CD4-positive, alpha-beta memory T cell (primary cell): ENCODE measurements around the gene SGCE. TPM values are rescaled to one million over a fixed set of nuclear protein-coding genes. Genes with fewer than 3 reads are reported as not detected.

Experiments used
- CTCF ChIA-PET: fragments of 350-600 bp; sonication (Branson Sonifier 250); formaldehyde crosslinking; loops from one replicate; lab custom pipeline; 2021; ENCODE audit warnings: inconsistent platforms; ENCODE audit not compliant: partially characterized antibody; lab: Charles Lee
- POLR2A ChIA-PET: fragments of 350-600 bp; sonication (Branson Sonifier 250); formaldehyde crosslinking; loops from one replicate; lab custom pipeline; 2021; ENCODE audit not compliant: partially characterized antibody; lab: Charles Lee
- DNase-seq, 5 donors: peaks; one replicate each; pipeline versions ENCODE4 v3.0.0 to v3.0.0-alpha.2; 2020 to 2022; ENCODE audit warnings: mixed read lengths in 1 of 5
- H3K27ac ChIP-seq: one replicate; pipeline ENCODE4 v1.7.0; 2013; ENCODE audit warnings: low read depth, low read length
- H3K27me3 ChIP-seq: 2 replicates; pipeline ENCODE4 v1.7.0; 2013; ENCODE audit warnings: mild to moderate bottlenecking, low read length, moderate library complexity; ENCODE audit not compliant: insufficient read depth
- H3K36me3 ChIP-seq: 2 replicates; pipeline ENCODE4 v1.7.0; 2013; ENCODE audit warnings: mild to moderate bottlenecking, low read length, moderate library complexity; ENCODE audit not compliant: insufficient read depth
- H3K4me1 ChIP-seq: 2 replicates; pipeline ENCODE4 v1.7.0; 2013; ENCODE audit warnings: mild to moderate bottlenecking, low read length, moderate library complexity; ENCODE audit not compliant: insufficient read depth
- H3K4me3 ChIP-seq, 2 donors: one replicate each; pipeline ENCODE4 v1.7.0; 2013; ENCODE audit warnings: low read length in 2 of 2, mild to moderate bottlenecking in 1 of 2
- H3K9me3 ChIP-seq, 2 donors: one replicate each; pipeline ENCODE4 v1.7.0; 2013; ENCODE audit warnings: low read length in 2 of 2, control low read depth in 1 of 2; ENCODE audit not compliant: control insufficient read depth in 1 of 2
- H3K27ac Mint-ChIP-seq, 7 donors: one replicate each; pipeline ENCODE4 v1.8.0; 2020 to 2021; ENCODE audit warnings: mixed read lengths in 7 of 7, mild to moderate bottlenecking in 6 of 7, inconsistent platforms in 3 of 7, moderate library complexity in 3 of 7
- H3K27me3 Mint-ChIP-seq, 2 donors: one replicate each; pipeline ENCODE4 v1.8.0; 2020 to 2021; ENCODE audit warnings: mixed read lengths in 2 of 2
- H3K36me3 Mint-ChIP-seq, 2 donors: one replicate each; pipeline ENCODE4 v1.8.0; 2020 to 2021; ENCODE audit warnings: mixed read lengths in 2 of 2, inconsistent platforms in 1 of 2, mild to moderate bottlenecking in 1 of 2
- H3K4me1 Mint-ChIP-seq, 4 donors: one replicate each; pipeline ENCODE4 v1.8.0; 2020 to 2021; ENCODE audit warnings: mixed read lengths in 4 of 4, mild to moderate bottlenecking in 1 of 4
- H3K4me3 Mint-ChIP-seq, 8 donors: one replicate each; pipeline ENCODE4 v1.8.0; 2020 to 2021; ENCODE audit warnings: mixed read lengths in 8 of 8, mild to moderate bottlenecking in 7 of 8, moderate library complexity in 6 of 8, inconsistent platforms in 3 of 8
- H3K9me3 Mint-ChIP-seq, 8 donors: one replicate each; pipeline ENCODE4 v1.8.0; 2020 to 2021; ENCODE audit warnings: mixed read lengths in 8 of 8, mild to moderate bottlenecking in 5 of 8, inconsistent platforms in 3 of 8, moderate library complexity in 1 of 8
- intact Hi-C: fragments of 100-400 bp; cut with micrococcal nuclease; formaldehyde crosslinking; loops from one replicate; pipeline ENCODE4 v1.15.1; 2023
- polyA plus RNA-seq, 2 donors: library from polyadenylated mRNA; unstranded; fragments of 300-500 nt; fragmentation: Illumina TruSeq; gene quantifications; one replicate each; pipeline ENCODE4 v1.2.3, GENCODE V29; 2021
- total RNA-seq, 2 experiments: library from RNA; stranded (reverse); gene quantifications; one replicate each; pipeline ENCODE4 v1.2.3, GENCODE V29; 2021

Gene SGCE
- total and polyA plus RNA-seq, 4 experiments from 2014 or later: 0.32 to 2.2 (median 1.2) TPM

DNA sequence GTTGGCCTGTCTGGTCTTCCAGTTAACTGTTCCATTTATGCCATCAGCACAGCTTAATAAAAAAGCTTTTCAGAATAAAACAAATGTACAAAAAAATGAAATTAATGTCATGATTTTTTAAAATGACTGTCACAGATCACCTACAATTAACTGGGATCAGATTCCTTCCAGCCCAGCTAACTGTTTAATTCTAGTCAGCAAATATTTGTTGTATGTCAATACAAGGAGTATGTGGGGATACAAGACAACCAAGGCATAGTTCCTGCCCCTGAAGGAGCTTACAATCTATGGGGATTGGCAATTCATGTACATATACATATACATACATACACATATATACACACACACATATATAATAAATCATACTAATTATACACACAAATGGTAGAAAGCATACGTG is 16.5 kb downstream of the SGCE start:
- H3K27me3 Mint-ChIP-seq: peaks cover 15 to 28% of the 10 kb centered on the region in 2 donors
- H3K9me3 ChIP-seq: no peaks in the 10 kb centered on the region
- no peaks in the 10 kb centered on the region for H3K4me1 Mint-ChIP-seq
- H3K4me3 Mint-ChIP-seq: no peak overlapping the region
- no peak overlapping the region for H3K27ac ChIP-seq
- intact Hi-C loops: no loop called here
- ChIA-PET CTCF (no interaction called here), POLR2A (no interaction called here)
- H3K36me3 Mint-ChIP-seq: no peaks in the 10 kb centered on the region
- no peak overlapping the region for H3K27ac Mint-ChIP-seq
- no peak for DNase-seq
- no peaks in the 10 kb centered on the region for H3K9me3 Mint-ChIP-seq
- no peaks in the 10 kb centered on the region for H3K4me1 ChIP-seq
- no peak overlapping the region for H3K4me3 ChIP-seq
- no peaks in the 10 kb centered on the region for H3K36me3 ChIP-seq
- no peaks in the 10 kb centered on the region for H3K27me3 ChIP-seq

- CTCF ChIA-PET: interaction anchor here (1.0 kb wide), 1 partner anchor 21 kb away, joined by 3 read pairs; no protein-coding TSS in a partner anchor
Measured at GRCh38 chr7:94635687-94636086, 20.2 kb downstream of the SGCE start.

GRCh38 chr7:94634502-94634901 is 21.4 kb downstream of the SGCE start:
- Histone ChIP-seq H3K4me1 (no peaks in the 10 kb centered on the region), H3K27me3 (no peaks in the 10 kb centered on the region), H3K9me3 (no peaks in the 10 kb centered on the region), H3K4me3 (no peak overlapping the region), H3K36me3 (no peaks in the 10 kb centered on the region), H3K27ac (no peak overlapping the region)
- no peak overlapping the region for H3K4me3 Mint-ChIP-seq
- no peak overlapping the region for H3K27ac Mint-ChIP-seq
- intact Hi-C loops: no loop called here
- no peak for DNase-seq
- ChIA-PET CTCF (interaction anchor here (1.0 kb wide), 1 partner anchor 57 kb away, joined by 3 read pairs; no protein-coding TSS in a partner anchor), POLR2A (no interaction called here)
- H3K9me3 Mint-ChIP-seq: no peaks in the 10 kb centered on the region
- H3K36me3 Mint-ChIP-seq: no peaks in the 10 kb centered on the region
- H3K4me1 Mint-ChIP-seq: no peaks in the 10 kb centered on the region
- H3K27me3 Mint-ChIP-seq: peaks cover 10 to 11% of the 10 kb centered on the region in 2 donors

More at GRCh38 chr7:94635687-94636086, 20.2 kb downstream of the SGCE start:
- no peaks in the 10 kb centered on the region for H3K27me3 ChIP-seq
- H3K9me3 Mint-ChIP-seq: no peaks in the 10 kb centered on the region
- no peak for DNase-seq
- POLR2A ChIA-PET: no interaction called here
- no peaks in the 10 kb centered on the region for H3K4me1 ChIP-seq
- no peaks in the 10 kb centered on the region for H3K36me3 ChIP-seq
- H3K4me3 Mint-ChIP-seq: no peak overlapping the region
- intact Hi-C loops: no loop called here
- no peak overlapping the region for H3K4me3 ChIP-seq
- no peaks in the 10 kb centered on the region for H3K9me3 ChIP-seq
- no peak overlapping the region for H3K27ac ChIP-seq
- H3K27me3 Mint-ChIP-seq: peaks cover 11 to 15% of the 10 kb centered on the region in 2 donors
- H3K36me3 Mint-ChIP-seq: no peaks in the 10 kb centered on the region
- no peaks in the 10 kb centered on the region for H3K4me1 Mint-ChIP-seq
- H3K27ac Mint-ChIP-seq: no peak overlapping the region

DNA sequence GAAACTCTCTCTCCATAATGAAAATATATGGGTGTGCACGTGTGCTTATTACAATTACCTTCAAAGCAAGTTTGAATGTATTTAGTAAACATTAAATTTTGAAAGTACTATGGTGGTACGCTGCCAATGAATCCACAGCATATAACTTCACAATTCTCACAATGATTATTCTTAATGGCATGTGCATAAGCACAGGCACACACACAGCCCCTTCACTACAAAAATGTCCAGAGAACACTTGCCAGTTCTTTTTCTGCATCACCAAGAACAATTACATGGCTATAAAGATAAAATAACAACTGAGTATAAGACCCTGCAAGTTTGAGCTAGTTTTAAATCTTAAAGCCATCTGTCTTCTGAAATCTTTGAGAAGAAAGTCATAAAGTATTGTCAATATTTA is 22.2 kb downstream of the SGCE start:
- peaks cover 10% of the 10 kb centered on the region in 2 donors for H3K27me3 Mint-ChIP-seq
- H3K27ac ChIP-seq: no peak overlapping the region
- DNase-seq: no peak
- ChIA-PET POLR2A (no interaction called here), CTCF (interaction anchor here (1.0 kb wide), 1 partner anchor 56 kb away, joined by 3 read pairs; no protein-coding TSS in a partner anchor)
- H3K36me3 Mint-ChIP-seq: no peaks in the 10 kb centered on the region
- no peak overlapping the region for H3K4me3 Mint-ChIP-seq
- intact Hi-C loops: no loop called here
- H3K4me1 ChIP-seq: no peaks in the 10 kb centered on the region
- H3K27me3 ChIP-seq: no peaks in the 10 kb centered on the region
- no peak overlapping the region for H3K4me3 ChIP-seq
- no peaks in the 10 kb centered on the region for H3K4me1 Mint-ChIP-seq
- no peak overlapping the region for H3K27ac Mint-ChIP-seq
- no peaks in the 10 kb centered on the region for H3K36me3 ChIP-seq
- no peaks in the 10 kb centered on the region for H3K9me3 ChIP-seq
- no peaks in the 10 kb centered on the region for H3K9me3 Mint-ChIP-seq

GRCh38 chr7:94633014-94633341 is 23.0 kb downstream of the SGCE start:
- POLR2A ChIA-PET: no interaction called here
- no peak for DNase-seq
- Histone ChIP-seq H3K4me1 (no peaks in the 10 kb centered on the region), H3K27ac (no peak overlapping the region), H3K36me3 (no peaks in the 10 kb centered on the region), H3K27me3 (no peaks in the 10 kb centered on the region), H3K9me3 (no peaks in the 10 kb centered on the region), H3K4me3 (no peak overlapping the region)
- no peak overlapping the region for H3K27ac Mint-ChIP-seq
- CTCF ChIA-PET: no interaction called here
- peaks cover 10% of the 10 kb centered on the region in 2 donors for H3K27me3 Mint-ChIP-seq
- no peaks in the 10 kb centered on the region for H3K4me1 Mint-ChIP-seq
- no peaks in the 10 kb centered on the region for H3K36me3 Mint-ChIP-seq
- no peak overlapping the region for H3K4me3 Mint-ChIP-seq
- intact Hi-C loops: no loop called here
- no peaks in the 10 kb centered on the region for H3K9me3 Mint-ChIP-seq

GRCh38 chr7:94632338-94633013 is 23.5 kb downstream of the SGCE start:
- H3K9me3 Mint-ChIP-seq: no peaks in the 10 kb centered on the region
- no peaks in the 10 kb centered on the region for H3K4me1 Mint-ChIP-seq
- ChIA-PET POLR2A (no interaction called here), CTCF (no interaction called here)
- Histone ChIP-seq H3K27ac (no peak overlapping the region), H3K27me3 (no peaks in the 10 kb centered on the region), H3K36me3 (no peaks in the 10 kb centered on the region), H3K4me3 (no peak overlapping the region), H3K9me3 (no peaks in the 10 kb centered on the region), H3K4me1 (no peaks in the 10 kb centered on the region)
- no peak overlapping the region for H3K27ac Mint-ChIP-seq
- no peak overlapping the region for H3K4me3 Mint-ChIP-seq
- intact Hi-C loops: no loop called here
- DNase-seq: no peak
- H3K36me3 Mint-ChIP-seq: no peaks in the 10 kb centered on the region
- H3K27me3 Mint-ChIP-seq: peaks cover 5 to 9% of the 10 kb centered on the region in 2 donors

- H3K27me3 ChIP-seq: no peaks in the 10 kb centered on the region
- H3K36me3 ChIP-seq: no peaks in the 10 kb centered on the region
- Mint-ChIP-seq H3K4me1 (no peaks in the 10 kb centered on the region), H3K27me3 (peaks cover 2 to 5% of the 10 kb centered on the region in 2 donors), H3K4me3 (no peak overlapping the region), H3K36me3 (no peaks in the 10 kb centered on the region), H3K9me3 (no peaks in the 10 kb centered on the region), H3K27ac (no peak overlapping the region)
- ChIA-PET POLR2A (no interaction called here), CTCF (no interaction called here)
- no peak overlapping the region for H3K27ac ChIP-seq
- no peak for DNase-seq
- intact Hi-C loops: no loop called here
- H3K9me3 ChIP-seq: no peaks in the 10 kb centered on the region
- H3K4me3 ChIP-seq: no peak overlapping the region
- H3K4me1 ChIP-seq: no peaks in the 10 kb centered on the region
Measured at GRCh38 chr7:94630855-94631254, 25.1 kb downstream of the SGCE start.
